Peyer's patch (tissue), 4 donors: ENCODE results near the gene OR52K1.

Source experiments
- CTCF ChIP-seq, 6 experiments: fragments of 450-650 bp in 4 of 6; fragments of 200-600 bp in 2 of 6; sonication (generic) in 1 of 6; IDR thresholded peaks; one replicate each; pipeline ENCODE4 v1.5.1; 2017 to 2019; ENCODE audit warnings: antibody characterized with exemption in 6 of 6, mild to moderate bottlenecking in 3 of 6, moderate library complexity in 1 of 6
- POLR2A ChIP-seq, 2 donors: fragments of 450-650 bp; IDR thresholded peaks; one replicate each; pipeline ENCODE4 v1.5.1; 2017; ENCODE audit warnings: antibody characterized with exemption in 2 of 2, mild to moderate bottlenecking in 2 of 2, moderate library complexity in 2 of 2

GRCh38 chr11:4491878-4492606 lies 9.6 kb downstream of the OR52K1 start:
- no peak for TF ChIP-seq CTCF (IDR thresholded peaks at IDR 0.05)
- TF ChIP-seq POLR2A (IDR thresholded peaks at IDR 0.05): no peak
